Testis (tissue), 3 donors: ENCODE data around the gene GNG13. TPM values are rescaled to one million over a fixed set of nuclear protein-coding genes. Genes with fewer than 3 reads are reported as not detected.

Source experiments
- DNase-seq: peaks from one replicate; pipeline ENCODE4 v3.0.0-alpha.2; 2019
- H3K27ac ChIP-seq, 2 donors: fragments of 200-600 bp; sonication (generic); one replicate each; pipeline ENCODE4 v1.5.1; 2019
- H3K27me3 ChIP-seq: fragments of 200-600 bp; sonication (generic); one replicate; pipeline ENCODE4 v1.5.1; 2019
- H3K36me3 ChIP-seq: fragments of 200-600 bp; sonication (generic); one replicate; pipeline ENCODE4 v1.5.1; 2017; ENCODE audit warnings: low read depth; ENCODE audit errors: missing control alignments
- H3K4me1 ChIP-seq: fragments of 200-600 bp; sonication (generic); one replicate; pipeline ENCODE4 v1.5.1; 2019
- H3K4me3 ChIP-seq, 2 donors: fragments of 200-600 bp; sonication (generic); one replicate each; pipeline ENCODE4 v1.5.1; 2017 to 2019
- H3K9me3 ChIP-seq: fragments of 200-600 bp; sonication (generic); one replicate; pipeline ENCODE4 v1.5.1; 2017
- POLR2A ChIP-seq: fragments of 450-650 bp; IDR thresholded peaks from one replicate; pipeline ENCODE4 v1.6.1; 2017; ENCODE audit warnings: antibody characterized with exemption, mild to moderate bottlenecking, moderate library complexity
- WGBS, 2 donors: methylation state at CpG; one replicate each; pipeline ENCODE4 v1.1.5; 2018; 5-methylcytosine and 5-hydroxymethylcytosine counted together
- intact Hi-C: fragments of 100-400 bp; cut with DNase I; formaldehyde crosslinking; loops from one replicate; pipeline ENCODE4 v1.15.1; 2023; ENCODE audit warnings: low total_unique reads
- polyA plus RNA-seq: library from polyadenylated mRNA; stranded (reverse); fragments of 350-450 nt; fragmentation: Illumina TruSeq; extraction: RNeasy Lipid Tissue Mini Kit (QIAGEN cat#74804); gene quantifications from one replicate; pipeline ENCODE4 v1.2.3, GENCODE V29; 2014; ENCODE audit warnings: low read depth, low replicate concordance; ENCODE audit not compliant: insufficient read depth
- total RNA-seq, 2 donors: library from RNA; depleted of rRNA; stranded (reverse); fragments of >200 nt; gene quantifications; one replicate each; pipeline ENCODE4 v1.2.3, GENCODE V29; 2016
- TF ChIP-seq, protein P1 (sequence below), 3 experiments: fragments of 450-650 bp in 2 of 3; fragments of 200-600 bp in 1 of 3; sonication (generic) in 1 of 3; IDR thresholded peaks; one replicate each; pipeline ENCODE4 v1.5.1; 2016 to 2019; ENCODE audit warnings: antibody characterized with exemption in 3 of 3, mild to moderate bottlenecking in 2 of 3, moderate library complexity in 1 of 3

The GNG13 gene
- total and polyA plus RNA-seq, 3 donors from 2014 or later: not detected

DNA sequence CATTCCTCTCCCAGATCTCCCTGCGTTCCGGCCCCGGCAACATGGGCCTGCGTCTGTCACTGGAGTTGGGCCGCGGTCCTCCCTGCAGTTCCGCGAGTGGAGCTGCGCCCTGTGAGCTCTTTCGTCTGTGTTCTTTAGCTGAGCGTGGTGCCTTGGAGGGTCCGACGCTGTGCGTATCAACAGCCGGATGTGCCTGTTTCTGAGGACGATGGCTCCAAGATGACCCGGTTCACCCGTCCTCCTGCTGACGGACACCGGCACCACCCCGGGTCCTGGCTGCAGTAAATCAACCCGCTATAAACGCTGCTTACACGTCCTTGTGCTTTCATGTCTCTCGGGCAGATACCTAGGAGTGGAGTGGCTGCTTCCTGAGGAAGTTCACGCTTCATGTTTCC lies 44.8 kb upstream of the GNG13 start:
- intact Hi-C loops: no loop called here
- 69 to 72% methylated on average over 21 to 26 of the region's 26 CpGs for WGBS, 2 donors
- Histone ChIP-seq H3K27me3 (no peaks in the 10 kb centered on the region), H3K9me3 (no peaks in the 10 kb centered on the region), H3K27ac (no peak overlapping the region), H3K4me1 (no peaks in the 10 kb centered on the region), H3K36me3 (no peaks in the 10 kb centered on the region), H3K4me3 (no peak overlapping the region)
- no peak for DNase-seq
- TF ChIP-seq, protein P1, sequence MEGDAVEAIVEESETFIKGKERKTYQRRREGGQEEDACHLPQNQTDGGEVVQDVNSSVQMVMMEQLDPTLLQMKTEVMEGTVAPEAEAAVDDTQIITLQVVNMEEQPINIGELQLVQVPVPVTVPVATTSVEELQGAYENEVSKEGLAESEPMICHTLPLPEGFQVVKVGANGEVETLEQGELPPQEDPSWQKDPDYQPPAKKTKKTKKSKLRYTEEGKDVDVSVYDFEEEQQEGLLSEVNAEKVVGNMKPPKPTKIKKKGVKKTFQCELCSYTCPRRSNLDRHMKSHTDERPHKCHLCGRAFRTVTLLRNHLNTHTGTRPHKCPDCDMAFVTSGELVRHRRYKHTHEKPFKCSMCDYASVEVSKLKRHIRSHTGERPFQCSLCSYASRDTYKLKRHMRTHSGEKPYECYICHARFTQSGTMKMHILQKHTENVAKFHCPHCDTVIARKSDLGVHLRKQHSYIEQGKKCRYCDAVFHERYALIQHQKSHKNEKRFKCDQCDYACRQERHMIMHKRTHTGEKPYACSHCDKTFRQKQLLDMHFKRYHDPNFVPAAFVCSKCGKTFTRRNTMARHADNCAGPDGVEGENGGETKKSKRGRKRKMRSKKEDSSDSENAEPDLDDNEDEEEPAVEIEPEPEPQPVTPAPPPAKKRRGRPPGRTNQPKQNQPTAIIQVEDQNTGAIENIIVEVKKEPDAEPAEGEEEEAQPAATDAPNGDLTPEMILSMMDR (IDR thresholded peaks at IDR 0.05): no peak
- no peak for TF ChIP-seq POLR2A

DNA sequence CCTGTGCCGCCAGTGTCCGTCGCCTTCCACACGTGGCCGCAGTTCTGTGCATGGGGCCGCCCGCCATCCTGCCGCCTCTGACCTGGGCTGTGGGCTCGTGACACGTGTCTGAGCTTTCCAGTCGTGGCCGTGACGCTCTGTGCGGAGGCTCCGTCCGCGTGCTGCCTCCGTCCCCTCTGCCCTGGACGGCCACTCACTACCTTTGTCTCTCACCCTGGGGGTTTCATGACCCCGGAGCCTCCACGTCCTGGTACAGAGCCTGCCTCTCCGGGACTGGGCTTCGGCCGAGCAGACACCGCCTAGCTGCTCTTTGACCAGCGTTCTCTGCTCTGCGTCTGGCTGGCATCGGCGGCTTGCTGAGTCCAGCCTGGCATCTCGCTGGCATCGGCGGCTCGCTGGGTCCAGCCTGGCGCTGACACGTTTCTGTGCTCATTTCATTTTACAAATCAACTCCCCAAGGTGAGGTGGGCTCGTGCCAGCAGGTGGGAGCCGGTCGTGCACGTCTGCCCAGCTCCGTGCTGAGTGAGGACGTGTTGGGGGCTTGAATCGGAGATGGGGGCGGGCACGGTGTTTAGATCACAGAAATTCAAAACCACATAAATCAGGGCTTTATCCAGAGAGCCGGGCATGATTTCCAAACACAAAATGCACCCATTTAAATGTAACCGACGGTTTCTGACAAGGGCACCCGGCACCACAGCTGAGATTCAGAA lies 44.3 kb upstream of the GNG13 start:
- TF ChIP-seq POLR2A: no peak
- TF ChIP-seq, protein P1 (IDR thresholded peaks at IDR 0.05): no peak
- no peaks in the 10 kb centered on the region for H3K9me3 ChIP-seq
- 92 to 93% methylated on average over 46 to 48 of the region's 48 CpGs for WGBS, 2 donors
- intact Hi-C loops: no loop called here
- no peaks in the 10 kb centered on the region for H3K4me1 ChIP-seq
- H3K27ac ChIP-seq: no peak overlapping the region
- H3K36me3 ChIP-seq: no peaks in the 10 kb centered on the region
- DNase-seq: no peak
- H3K27me3 ChIP-seq: no peaks in the 10 kb centered on the region
- H3K4me3 ChIP-seq: no peak overlapping the region

- Histone ChIP-seq H3K36me3 (no peaks in the 10 kb centered on the region), H3K27me3 (no peaks in the 10 kb centered on the region), H3K4me1 (no peaks in the 10 kb centered on the region), H3K27ac (no peak overlapping the region), H3K4me3 (no peak overlapping the region), H3K9me3 (no peaks in the 10 kb centered on the region)
- intact Hi-C loops: no loop called here
- TF ChIP-seq, protein P1 (IDR thresholded peaks at IDR 0.05): no peak
- no peak for TF ChIP-seq POLR2A
- WGBS, 2 donors: 88 to 93% methylated on average over 20 of the region's 20 CpGs
- no peak for DNase-seq
Measured at GRCh38 chr16:843771-844170, 43.2 kb upstream of the GNG13 start.

DNA sequence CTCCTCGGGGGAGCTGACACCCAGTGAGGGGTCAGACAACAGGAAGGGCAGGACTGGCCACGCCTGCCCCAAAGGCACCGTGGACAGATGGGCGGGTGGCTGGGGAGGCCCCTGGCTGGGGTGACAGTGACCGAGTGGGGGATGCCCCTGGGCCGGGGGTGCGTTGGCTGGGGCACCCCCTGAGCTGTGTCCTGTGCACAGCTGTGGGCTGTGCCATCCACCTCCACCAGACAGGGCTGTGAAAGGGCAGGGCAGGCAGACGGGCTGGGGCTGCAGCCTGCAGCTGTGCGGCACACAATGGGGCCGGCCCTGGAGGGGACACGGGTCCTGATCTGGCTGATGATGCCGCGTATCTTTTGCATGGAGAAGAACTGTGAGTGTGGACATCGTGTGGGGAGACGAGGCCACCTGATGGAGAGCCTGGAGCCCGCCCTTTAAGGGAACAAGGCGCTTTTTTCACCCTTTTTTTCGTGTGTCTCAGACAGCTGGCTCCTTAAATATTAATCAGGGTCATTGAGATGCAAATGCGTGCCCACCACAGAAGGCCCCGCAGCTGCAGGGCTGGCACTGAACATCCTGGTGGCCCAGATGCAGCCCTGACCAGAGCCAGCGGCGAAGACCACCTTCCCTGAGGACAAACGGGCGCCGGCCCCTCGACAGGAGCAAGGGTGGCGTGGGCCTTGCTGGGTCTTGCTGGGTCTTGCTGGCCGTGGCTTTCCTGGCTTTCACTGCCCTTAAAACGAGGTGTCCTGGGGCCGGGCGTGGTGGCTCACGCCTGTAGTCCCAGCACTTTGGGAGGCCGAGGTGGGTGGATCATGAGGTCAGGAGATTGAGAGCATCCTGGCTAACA lies 42.4 kb upstream of the GNG13 start:
- H3K9me3 ChIP-seq: no peaks in the 10 kb centered on the region
- no peaks in the 10 kb centered on the region for H3K4me1 ChIP-seq
- no peaks in the 10 kb centered on the region for H3K36me3 ChIP-seq
- intact Hi-C loops: no loop called here
- TF ChIP-seq, protein P1 (IDR thresholded peaks at IDR 0.05): no peak
- TF ChIP-seq POLR2A: no peak
- no peaks in the 10 kb centered on the region for H3K27me3 ChIP-seq
- H3K4me3 ChIP-seq: no peak overlapping the region
- no peak overlapping the region for H3K27ac ChIP-seq
- WGBS, 2 donors: 86 to 89% methylated on average over 25 to 30 of the region's 33 CpGs
- DNase-seq: no peak
